Measurements from ENCODE around the gene RAB11FIP3.
A peak's percentile ranks its signal among the peaks of the same experiment; 100 is the strongest.

Gene RAB11FIP3

DNA sequence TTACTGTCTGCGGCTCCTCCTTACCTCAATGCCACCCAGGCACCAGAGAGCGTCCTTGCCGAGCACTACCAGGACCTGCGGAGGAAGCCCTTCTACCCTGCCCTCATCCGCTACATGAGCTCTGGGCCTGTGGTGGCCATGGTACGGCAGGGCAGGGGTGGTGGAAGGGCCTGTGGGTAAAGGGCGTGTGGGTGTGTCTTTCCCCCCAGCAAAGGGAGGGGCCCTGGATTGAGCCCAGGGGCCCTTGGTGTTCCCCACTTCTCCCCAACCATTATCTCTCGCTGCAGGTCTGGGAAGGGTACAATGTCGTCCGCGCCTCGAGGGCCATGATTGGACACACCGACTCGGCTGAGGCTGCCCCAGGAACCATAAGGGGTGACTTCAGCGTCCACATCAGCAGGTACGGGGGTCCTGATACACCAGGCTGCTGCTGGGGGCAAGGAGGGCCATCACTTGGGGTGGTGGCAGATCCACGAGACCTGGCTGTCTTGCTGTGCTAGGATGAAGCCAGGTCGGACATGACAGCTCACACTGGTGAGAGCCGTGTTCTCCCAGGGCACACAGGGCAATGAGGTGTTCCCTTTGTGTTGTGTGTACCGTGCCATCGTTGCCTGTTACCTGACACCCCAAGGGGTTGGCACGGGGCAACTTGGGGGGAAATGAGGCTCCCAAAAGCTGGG is 26.0 kb upstream of the RAB11FIP3 start:
- Histone ChIP-seq H3K9ac (ENCODE audit: low read length) (no peak overlapping the region), H3K4me2 (ENCODE audit: low read length) (peak overlapping the region; percentile 95; the same call in 1 of the 2 replicates), H3K27me3 (ENCODE audit: low read depth, low read length) (no peaks in the 10 kb centered on the region), H3K27ac (ENCODE audit: low read length) (peak overlapping the region; percentile 80; the same call in 1 of the 2 replicates), H3K4me3 (ENCODE audit: low read length) (no peak overlapping the region), H3K4me1 (ENCODE audit: low read length) (peaks cover 37% of the 10 kb centered on the region), H3K79me2 (ENCODE audit: low read length) (peaks cover 27% of the 10 kb centered on the region), H4K20me1 (ENCODE audit: insufficient read depth, low read length) (peaks cover 4% of the 10 kb centered on the region; the same call in 1 of the 2 replicates), H3K9me3 (ENCODE audit: insufficient read depth, low read length) (no peaks in the 10 kb centered on the region), H3K36me3 (replicated peaks; ENCODE audit: low read depth, low read length) (peaks cover 6% of the 10 kb centered on the region), H2AFZ (ENCODE audit: low read depth, low read length) (no peak overlapping the region)
- TF ChIP-seq, protein P1, sequence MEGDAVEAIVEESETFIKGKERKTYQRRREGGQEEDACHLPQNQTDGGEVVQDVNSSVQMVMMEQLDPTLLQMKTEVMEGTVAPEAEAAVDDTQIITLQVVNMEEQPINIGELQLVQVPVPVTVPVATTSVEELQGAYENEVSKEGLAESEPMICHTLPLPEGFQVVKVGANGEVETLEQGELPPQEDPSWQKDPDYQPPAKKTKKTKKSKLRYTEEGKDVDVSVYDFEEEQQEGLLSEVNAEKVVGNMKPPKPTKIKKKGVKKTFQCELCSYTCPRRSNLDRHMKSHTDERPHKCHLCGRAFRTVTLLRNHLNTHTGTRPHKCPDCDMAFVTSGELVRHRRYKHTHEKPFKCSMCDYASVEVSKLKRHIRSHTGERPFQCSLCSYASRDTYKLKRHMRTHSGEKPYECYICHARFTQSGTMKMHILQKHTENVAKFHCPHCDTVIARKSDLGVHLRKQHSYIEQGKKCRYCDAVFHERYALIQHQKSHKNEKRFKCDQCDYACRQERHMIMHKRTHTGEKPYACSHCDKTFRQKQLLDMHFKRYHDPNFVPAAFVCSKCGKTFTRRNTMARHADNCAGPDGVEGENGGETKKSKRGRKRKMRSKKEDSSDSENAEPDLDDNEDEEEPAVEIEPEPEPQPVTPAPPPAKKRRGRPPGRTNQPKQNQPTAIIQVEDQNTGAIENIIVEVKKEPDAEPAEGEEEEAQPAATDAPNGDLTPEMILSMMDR (IDR thresholded peaks at IDR 0.05; ENCODE audit: low read depth, low read length) = no peak
- no peak for TF ChIP-seq EZH2phosphoT487 (IDR thresholded peaks at IDR 0.05; ENCODE audit: low read depth)

DNA sequence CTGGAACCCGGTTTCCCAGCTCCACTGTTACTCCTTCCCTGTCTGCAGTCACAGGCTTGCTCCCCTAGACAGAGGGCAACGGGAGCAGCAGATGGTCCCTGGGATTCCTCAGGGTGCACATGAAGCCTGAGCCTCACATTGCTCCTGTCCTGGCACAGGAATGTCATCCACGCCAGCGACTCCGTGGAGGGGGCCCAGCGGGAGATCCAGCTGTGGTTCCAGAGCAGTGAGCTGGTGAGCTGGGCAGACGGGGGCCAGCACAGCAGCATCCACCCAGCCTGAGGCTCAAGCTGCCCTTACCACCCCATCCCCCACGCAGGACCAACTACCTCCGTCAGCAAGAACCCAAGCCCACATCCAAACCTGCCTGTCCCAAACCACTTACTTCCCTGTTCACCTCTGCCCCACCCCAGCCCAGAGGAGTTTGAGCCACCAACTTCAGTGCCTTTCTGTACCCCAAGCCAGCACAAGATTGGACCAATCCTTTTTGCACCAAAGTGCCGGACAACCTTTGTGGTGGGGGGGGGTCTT is 25.3 kb upstream of the RAB11FIP3 start:
- Histone ChIP-seq H3K4me2 (ENCODE audit: low read length) (peak overlapping the region; percentile 95), H3K9ac (ENCODE audit: low read length) (peak overlapping the region; percentile 83), H3K27ac (ENCODE audit: low read length) (peak overlapping the region; percentile 80), H3K4me3 (ENCODE audit: low read length) (peak overlapping the region; percentile 89), H2AFZ (ENCODE audit: low read depth, low read length) (no peak overlapping the region), H4K20me1 (ENCODE audit: insufficient read depth, low read length) (peaks cover 4% of the 10 kb centered on the region; the same call in 1 of the 2 replicates), H3K79me2 (ENCODE audit: low read length) (peaks cover 27% of the 10 kb centered on the region), H3K27me3 (ENCODE audit: low read depth, low read length) (no peaks in the 10 kb centered on the region), H3K9me3 (ENCODE audit: insufficient read depth, low read length) (no peaks in the 10 kb centered on the region), H3K36me3 (replicated peaks; ENCODE audit: low read depth, low read length) (peaks cover 6% of the 10 kb centered on the region), H3K4me1 (ENCODE audit: low read length) (peaks cover 36% of the 10 kb centered on the region)
- no peak for TF ChIP-seq EZH2phosphoT487 (IDR thresholded peaks at IDR 0.05; ENCODE audit: low read depth)
- TF ChIP-seq, protein P1 (IDR thresholded peaks at IDR 0.05; ENCODE audit: low read depth, low read length) = no peak

- Histone ChIP-seq H3K27ac (ENCODE audit: low read length) (peak within 1 kb of the TSS; percentile 80), H2AFZ (ENCODE audit: low read depth, low read length) (peak within 1 kb of the TSS; percentile 71; the same call in 1 of the 2 replicates), H3K9ac (ENCODE audit: low read length) (peak within 1 kb of the TSS; percentile 83), H3K4me1 (ENCODE audit: low read length) (peaks cover 25% of the 10 kb centered on the region), H3K27me3 (ENCODE audit: low read depth, low read length) (no peaks in the 10 kb centered on the region), H3K79me2 (ENCODE audit: low read length) (peaks cover 21% of the 10 kb centered on the region), H3K4me3 (ENCODE audit: low read length) (peak within 1 kb of the TSS; percentile 89), H3K4me2 (ENCODE audit: low read length) (peak within 1 kb of the TSS; percentile 95), H4K20me1 (ENCODE audit: insufficient read depth, low read length) (peaks cover 4% of the 10 kb centered on the region; the same call in 1 of the 2 replicates), H3K36me3 (replicated peaks; ENCODE audit: low read depth, low read length) (peaks cover 6% of the 10 kb centered on the region), H3K9me3 (ENCODE audit: insufficient read depth, low read length) (no peaks in the 10 kb centered on the region)
- no peak for TF ChIP-seq EZH2phosphoT487 (IDR thresholded peaks at IDR 0.05; ENCODE audit: low read depth)
- TF ChIP-seq, protein P1 (IDR thresholded peaks at IDR 0.05; ENCODE audit: low read depth, low read length) = peak; percentile 66
These were observed 23.7 kb upstream of the RAB11FIP3 start, which contains the start of gene DECR2 for GRCh38 chr16:401468-402348. DECR2 (plus strand) TSS chr16:401885; CDS start chr16:401964, 79 bp downstream.
